GM21619 (cell line): ENCODE results near the gene NAA60.

Experiments used
- ATAC-seq: cut with Tn5 transposase; IDR thresholded peaks from one replicate; pipeline ENCODE4 v1.9.1; 2021; ENCODE audit not compliant: unreplicated experiment

Gene NAA60

GRCh38 chr16:3536271-3536731, 92.8 kb downstream of the NAA60 start:
- ATAC-seq, result no peak
